HG03196 (cell line): ENCODE data around the gene DDR2.

Experiments
- ATAC-seq: cut with Tn5 transposase; IDR thresholded peaks from one replicate; pipeline ENCODE4 v1.9.1; 2021; ENCODE audit not compliant: unreplicated experiment

The DDR2 gene

GRCh38 chr1:162822391-162823200, 190.3 kb downstream of the DDR2 start:
- no peak for ATAC-seq

DNA sequence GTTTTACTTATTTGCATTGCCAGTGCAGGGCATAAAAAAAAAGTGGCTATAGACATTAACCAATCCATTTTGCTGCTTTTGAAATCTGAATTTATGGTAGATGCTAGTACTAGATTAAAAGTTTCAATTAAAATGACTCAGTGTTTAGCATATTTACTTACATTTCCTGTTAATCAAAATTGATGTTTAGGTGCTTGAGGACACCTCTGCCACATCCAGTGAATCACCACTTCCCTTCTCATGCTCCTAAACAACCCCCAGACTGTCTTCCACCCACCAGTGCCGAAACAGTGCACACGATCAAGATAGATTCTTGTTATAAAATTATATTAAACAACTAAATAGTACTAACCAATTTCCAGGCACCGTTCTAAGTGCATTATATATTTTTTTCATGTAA, 191.0 kb downstream of the DDR2 start:
- no peak for ATAC-seq

GRCh38 chr1:162823771-162824525, 191.7 kb downstream of the DDR2 start:
- ATAC-seq = no peak

- no peak for ATAC-seq
These were observed 197.0 kb downstream of the DDR2 start for GRCh38 chr1:162829268-162829667.

DNA sequence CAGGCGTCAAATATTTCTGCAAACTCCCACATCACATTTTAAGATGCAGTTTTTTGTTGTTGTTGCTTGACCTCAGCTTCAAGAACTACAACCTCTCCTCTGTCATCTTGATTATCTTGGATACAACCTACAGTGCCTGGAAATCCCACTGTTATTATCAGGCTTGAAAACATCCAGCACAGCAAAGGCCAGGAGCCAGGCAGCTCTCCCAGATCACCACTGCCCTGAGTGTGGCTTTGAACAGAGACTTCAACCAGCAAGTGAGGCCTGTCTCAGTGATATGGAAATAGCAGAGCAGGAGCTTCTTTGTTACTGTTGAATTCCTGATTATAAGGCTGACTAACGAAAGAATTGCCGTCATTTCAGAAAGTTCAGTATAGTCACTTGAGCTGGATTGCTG, 200.2 kb downstream of the DDR2 start:
- no peak for ATAC-seq

DNA sequence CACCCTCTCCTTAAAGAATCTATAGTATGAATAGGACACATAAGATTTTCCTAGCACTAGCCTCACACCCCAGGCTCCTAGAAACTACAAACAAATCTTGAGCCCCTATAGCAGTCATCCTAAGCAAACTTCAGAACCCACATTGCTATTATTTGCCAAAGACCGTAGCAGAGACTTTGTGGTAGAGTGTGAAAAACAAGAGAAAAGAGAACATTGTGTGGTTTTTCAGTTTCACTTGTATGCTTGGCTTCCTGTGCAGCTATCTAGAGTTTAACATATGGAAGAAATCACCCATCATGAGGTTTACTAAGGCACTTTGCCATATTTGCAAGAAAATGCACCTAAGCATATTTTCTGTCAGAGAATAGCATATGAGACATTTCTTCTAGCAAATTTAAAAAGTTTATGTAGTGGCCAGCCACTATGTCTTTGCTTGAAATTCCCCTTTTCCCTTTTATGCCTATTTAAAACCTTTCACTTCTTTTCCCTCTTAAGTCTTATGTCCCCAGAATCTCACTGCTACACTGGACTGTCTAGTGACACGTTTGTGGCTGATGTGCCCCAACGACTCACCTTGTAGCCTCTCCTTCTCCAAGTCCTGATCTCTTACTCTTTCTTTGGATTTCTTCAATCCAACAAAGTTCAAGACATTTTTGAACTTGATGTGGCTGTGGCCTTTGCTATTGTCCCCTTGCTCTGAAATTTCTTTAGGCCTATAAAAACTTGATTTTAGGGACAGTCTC, 203.1 kb downstream of the DDR2 start:
- ATAC-seq = peak; percentile 86
